ENCODE measurements around the gene RFX2. TPM values are rescaled to one million over a fixed set of nuclear protein-coding genes. Genes with fewer than 3 reads are reported as not detected.

Gene RFX2
- total and polyA plus RNA-seq, 9 donors = 5.9 to 31.2 (median 13.3) TPM

DNA sequence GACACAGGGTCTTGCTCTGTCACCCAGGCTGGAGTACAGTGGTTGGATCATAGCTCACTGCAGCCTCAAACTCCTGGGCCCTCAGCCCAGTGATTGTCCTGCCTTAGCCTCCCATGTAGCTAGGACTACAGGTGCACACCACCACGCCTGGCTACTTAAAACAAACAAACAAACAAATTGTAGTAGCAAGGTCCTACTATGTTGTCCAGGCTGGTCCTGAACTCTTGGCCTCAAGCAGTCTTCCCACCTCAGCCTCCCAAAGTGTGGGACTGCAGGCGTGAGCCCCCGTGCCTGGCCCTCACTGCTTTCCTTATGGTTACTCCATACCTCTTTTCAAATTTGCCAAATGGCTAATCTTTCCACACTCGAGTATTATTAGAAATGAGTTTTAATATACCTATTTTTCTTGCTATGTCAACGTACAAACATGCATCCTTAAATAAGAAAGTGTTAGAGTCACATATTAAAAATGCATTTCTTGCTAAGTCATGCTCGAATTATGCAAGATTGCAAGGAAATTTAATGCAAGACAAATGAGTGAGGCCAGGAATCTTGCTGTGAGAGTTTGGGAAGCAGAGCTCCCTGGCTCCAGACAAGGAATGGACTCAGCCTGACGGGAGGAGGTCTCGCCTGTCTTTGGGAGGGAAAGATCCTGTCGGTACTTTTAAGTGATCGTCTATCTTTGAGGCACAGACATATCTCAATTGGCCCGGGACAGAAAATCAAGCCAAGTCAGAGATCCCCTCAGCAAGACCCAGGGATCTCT is 39.4 kb downstream of the RFX2 start:
- no peak overlapping the region for H3K4me3 ChIP-seq
- no peaks in the 10 kb centered on the region for H3K27me3 ChIP-seq
- WGBS, 3 donors = 71 to 89% (median 80%) methylated on average over 11 of the region's 11 CpGs
- DNase-seq = peak in 1 of 5 donors; percentile 28
- no peaks in the 10 kb centered on the region for H3K36me3 ChIP-seq
- intact Hi-C loops (cut with DNase I) = no loop called here
- TF ChIP-seq POLR2A (IDR thresholded peaks at IDR 0.05) = no peak
- no peak for TF ChIP-seq EP300 (IDR thresholded peaks at IDR 0.05)
- TF ChIP-seq, protein P1, sequence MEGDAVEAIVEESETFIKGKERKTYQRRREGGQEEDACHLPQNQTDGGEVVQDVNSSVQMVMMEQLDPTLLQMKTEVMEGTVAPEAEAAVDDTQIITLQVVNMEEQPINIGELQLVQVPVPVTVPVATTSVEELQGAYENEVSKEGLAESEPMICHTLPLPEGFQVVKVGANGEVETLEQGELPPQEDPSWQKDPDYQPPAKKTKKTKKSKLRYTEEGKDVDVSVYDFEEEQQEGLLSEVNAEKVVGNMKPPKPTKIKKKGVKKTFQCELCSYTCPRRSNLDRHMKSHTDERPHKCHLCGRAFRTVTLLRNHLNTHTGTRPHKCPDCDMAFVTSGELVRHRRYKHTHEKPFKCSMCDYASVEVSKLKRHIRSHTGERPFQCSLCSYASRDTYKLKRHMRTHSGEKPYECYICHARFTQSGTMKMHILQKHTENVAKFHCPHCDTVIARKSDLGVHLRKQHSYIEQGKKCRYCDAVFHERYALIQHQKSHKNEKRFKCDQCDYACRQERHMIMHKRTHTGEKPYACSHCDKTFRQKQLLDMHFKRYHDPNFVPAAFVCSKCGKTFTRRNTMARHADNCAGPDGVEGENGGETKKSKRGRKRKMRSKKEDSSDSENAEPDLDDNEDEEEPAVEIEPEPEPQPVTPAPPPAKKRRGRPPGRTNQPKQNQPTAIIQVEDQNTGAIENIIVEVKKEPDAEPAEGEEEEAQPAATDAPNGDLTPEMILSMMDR (IDR thresholded peaks at IDR 0.05) = no peak
- peaks cover 13% of the 10 kb centered on the region for H3K4me1 ChIP-seq (ENCODE audit: insufficient read depth)
- H3K9me3 ChIP-seq = no peaks in the 10 kb centered on the region
- H3K27ac ChIP-seq = no peak overlapping the region

DNA sequence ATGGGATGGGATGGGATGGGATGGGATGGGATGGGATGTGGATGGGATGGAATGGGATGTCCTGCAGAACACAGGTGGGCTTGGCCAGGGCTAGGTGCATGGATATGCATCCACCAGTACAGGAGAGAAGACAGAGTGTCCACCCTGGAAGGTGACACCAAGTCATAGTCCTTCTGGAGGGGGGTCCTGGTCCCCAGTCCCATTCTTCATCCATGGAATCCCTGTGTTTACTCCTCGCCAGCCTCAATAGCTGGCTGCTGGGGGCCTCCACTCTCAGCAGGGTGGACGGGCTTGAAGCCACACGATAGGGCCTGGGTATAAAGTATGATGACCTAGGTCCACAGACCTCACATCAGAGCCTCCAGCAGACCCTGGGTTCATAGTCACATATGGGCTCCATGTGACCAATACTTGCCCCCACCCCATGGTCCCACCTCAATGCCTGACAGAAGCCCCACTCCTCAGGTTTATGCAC is 40.1 kb downstream of the RFX2 start:
- Histone ChIP-seq H3K4me1 (ENCODE audit: insufficient read depth) (peaks cover 13% of the 10 kb centered on the region), H3K9me3 (no peaks in the 10 kb centered on the region), H3K27me3 (no peaks in the 10 kb centered on the region), H3K36me3 (no peaks in the 10 kb centered on the region), H3K4me3 (no peak overlapping the region), H3K27ac (no peak overlapping the region)
- TF ChIP-seq EP300 (IDR thresholded peaks at IDR 0.05) (no peak), POLR2A (IDR thresholded peaks at IDR 0.05) (no peak)
- TF ChIP-seq, protein P1 (IDR thresholded peaks at IDR 0.05) = no peak
- whole genome bisulfite sequencing, 3 donors = 94 to 96% (median 95%) methylated on average over 3 of the region's 3 CpGs
- intact Hi-C loops (cut with DNase I) = no loop called here
- DNase-seq = no peak

DNA sequence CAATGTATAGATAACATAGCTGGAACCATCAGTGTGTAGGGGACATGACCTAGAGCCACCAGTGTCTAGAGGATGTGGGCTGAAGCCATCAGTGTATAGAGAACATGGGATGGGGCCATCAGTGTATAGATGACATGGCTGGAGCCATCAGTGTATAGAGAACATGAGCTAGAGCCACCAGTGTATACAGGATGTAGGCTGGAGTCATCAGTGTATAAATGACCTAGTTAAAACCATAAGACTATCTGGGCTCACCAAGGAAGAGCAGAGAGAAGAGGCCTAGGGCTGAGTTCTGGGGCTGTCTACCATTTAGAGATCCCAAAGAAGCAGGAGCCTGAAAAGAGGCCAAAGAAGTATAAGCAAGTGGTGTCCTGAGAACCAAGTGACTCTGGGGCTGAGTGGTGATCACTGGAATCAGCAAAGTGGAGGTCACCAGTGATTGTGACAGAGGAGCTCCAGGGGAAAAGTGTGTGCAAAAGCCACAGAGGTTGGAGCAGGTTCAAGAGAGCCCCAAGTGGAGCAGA is 41.0 kb downstream of the RFX2 start:
- Histone ChIP-seq H3K36me3 (no peaks in the 10 kb centered on the region), H3K9me3 (no peaks in the 10 kb centered on the region), H3K4me3 (no peak overlapping the region), H3K4me1 (ENCODE audit: insufficient read depth) (peaks cover 13% of the 10 kb centered on the region), H3K27me3 (no peaks in the 10 kb centered on the region), H3K27ac (no peak overlapping the region)
- TF ChIP-seq POLR2A (IDR thresholded peaks at IDR 0.05) (no peak), EP300 (IDR thresholded peaks at IDR 0.05) (no peak)
- TF ChIP-seq, protein P1 (IDR thresholded peaks at IDR 0.05) = no peak
- no peak for DNase-seq
- intact Hi-C loops (cut with DNase I) = no loop called here

DNA sequence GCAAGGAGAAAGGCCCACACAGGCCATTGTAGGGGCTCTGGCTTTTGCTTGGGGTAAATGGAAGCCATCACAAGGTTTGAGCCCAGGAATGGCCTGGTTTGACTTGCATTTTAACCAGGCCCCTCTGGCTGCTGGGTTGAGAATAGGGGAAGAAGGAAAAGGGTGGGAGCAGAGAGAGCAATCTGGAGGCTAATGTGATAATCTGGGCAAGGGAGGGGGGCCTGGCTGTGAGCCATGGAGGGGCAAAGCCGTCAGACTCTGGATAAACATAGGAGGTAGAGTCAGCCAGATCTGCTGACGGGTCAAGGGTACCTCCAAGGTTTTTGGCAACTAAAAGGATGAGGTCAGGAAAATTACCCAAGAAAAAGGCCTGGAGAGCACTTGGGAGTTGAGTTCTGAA is 41.6 kb downstream of the RFX2 start:
- DNase-seq = peak in 3 of 5 donors; percentile 51 to 63 (median 59)
- no peaks in the 10 kb centered on the region for H3K27me3 ChIP-seq
- no peaks in the 10 kb centered on the region for H3K9me3 ChIP-seq
- 8 to 27% (median 20%) methylated on average over 2 of the region's 2 CpGs for WGBS, 3 donors
- peaks cover 12% of the 10 kb centered on the region for H3K4me1 ChIP-seq (ENCODE audit: insufficient read depth)
- TF ChIP-seq EP300 (IDR thresholded peaks at IDR 0.05) (no peak), POLR2A (IDR thresholded peaks at IDR 0.05) (no peak)
- TF ChIP-seq, protein P1 (IDR thresholded peaks at IDR 0.05) = no peak
- intact Hi-C loops (cut with DNase I) = no loop called here
- H3K27ac ChIP-seq = no peak overlapping the region
- no peak overlapping the region for H3K4me3 ChIP-seq
- no peaks in the 10 kb centered on the region for H3K36me3 ChIP-seq

Measured in ovary (tissue), 9 donors.